H1 (cell line): ENCODE measurements around the gene PALM. TPM values are rescaled to one million over a fixed set of nuclear protein-coding genes. Genes with fewer than 3 reads are reported as not detected.

ENCODE experiments used
- CTCF ChIA-PET: fragments of 300-600 bp; sonication (Branson Sonifier 250); formaldehyde crosslinking; loops from one replicate; lab custom pipeline; 2021; ENCODE audit not compliant: partially characterized antibody; lab: Charles Lee
- POLR2A ChIA-PET: fragments of 300-600 bp; sonication (Branson Sonifier 250); formaldehyde crosslinking; loops from one replicate; lab custom pipeline; 2021; ENCODE audit warnings: inconsistent platforms; ENCODE audit not compliant: partially characterized antibody; lab: Charles Lee
- DNase-seq, 2 experiments: peaks; one replicate each; pipeline versions ENCODE4 v3.0.0 to v3.0.0-alpha.2; 2010 to 2022; ENCODE audit warnings: low spot score in 2 of 2, low read depth in 1 of 2, mixed read lengths in 1 of 2
- FAIRE-seq: peaks from 2 replicates; lab custom pipeline; 2011; peaks lifted over from hg19 to GRCh38; lab: Jason Lieb, UNC
- H2AFZ ChIP-seq: 2 replicates; pipeline ENCODE4 v1.8.1; 2012; ENCODE audit warnings: low read length, inconsistent platforms
- H2AK5ac ChIP-seq: 2 replicates; pipeline ENCODE4 v1.6.1; 2013; ENCODE audit warnings: low read depth, low read length
- H2BK120ac ChIP-seq: replicated peaks from 2 replicates; pipeline ENCODE3; 2013; ENCODE audit warnings: low read depth, low read length, inconsistent platforms
- H2BK12ac ChIP-seq: 2 replicates; pipeline ENCODE4 v1.6.1; 2013; ENCODE audit warnings: low read depth, low read length
- H2BK15ac ChIP-seq: 2 replicates; pipeline ENCODE4 v1.6.1; 2013; ENCODE audit warnings: low read length
- H2BK20ac ChIP-seq: 2 replicates; pipeline ENCODE4 v1.6.1; 2013; ENCODE audit warnings: low read length
- H2BK5ac ChIP-seq: 2 replicates; pipeline ENCODE4 v1.6.1; 2013; ENCODE audit warnings: low read depth, low read length
- H3K14ac ChIP-seq: 2 replicates; pipeline ENCODE4 v1.6.1; 2013; ENCODE audit warnings: inconsistent platforms; ENCODE audit not compliant: insufficient read length
- H3K18ac ChIP-seq: 2 replicates; pipeline ENCODE4 v1.6.1; 2013; ENCODE audit warnings: low read length; ENCODE audit errors: extremely low read depth
- H3K23ac ChIP-seq: 2 replicates; pipeline ENCODE4 v1.6.1; 2013; ENCODE audit warnings: inconsistent platforms; ENCODE audit not compliant: insufficient read length
- H3K23me2 ChIP-seq: 2 replicates; pipeline ENCODE4 v1.6.1; 2013; ENCODE audit warnings: low read depth, low read length
- H3K27ac ChIP-seq: 2 replicates; pipeline ENCODE4 v1.6.1; 2011; ENCODE audit warnings: low read depth, low read length, inconsistent platforms
- H3K27me3 ChIP-seq, 4 experiments: replicated peaks in 1 of 4; 1 replicate in 1 of 4; 2 replicates in 3 of 4; pipeline versions ENCODE4 v1.6.1 to v1.8.1; 2011 to 2013; ENCODE audit warnings: low read length in 3 of 4, mild to moderate bottlenecking in 3 of 4, inconsistent platforms in 2 of 4, mixed read lengths in 2 of 4, moderate library complexity in 1 of 4; ENCODE audit not compliant: control insufficient read depth in 3 of 4, insufficient read depth in 3 of 4; ENCODE audit errors: extremely low read depth in 1 of 4
- H3K36me3 ChIP-seq, 4 experiments: 2 replicates each; pipeline versions ENCODE4 v1.6.1 to v1.8.1; 2011 to 2013; ENCODE audit warnings: mild to moderate bottlenecking in 4 of 4, low read length in 3 of 4, moderate library complexity in 2 of 4, control low read depth in 1 of 4, inconsistent platforms in 1 of 4; ENCODE audit not compliant: insufficient read depth in 4 of 4, control insufficient read depth in 2 of 4
- H3K4ac ChIP-seq: replicated peaks from 2 replicates; pipeline ENCODE3; 2013; ENCODE audit warnings: low read length, low read depth, mixed read lengths, inconsistent platforms; ENCODE audit not compliant: insufficient read length
- H3K4me1 ChIP-seq, 4 experiments: replicated peaks in 1 of 4; 1 replicate in 1 of 4; 2 replicates in 3 of 4; pipeline versions ENCODE4 v1.6.1 to v1.8.1; 2011 to 2013; ENCODE audit warnings: low read length in 3 of 4, inconsistent platforms in 2 of 4, mixed read lengths in 1 of 4; ENCODE audit not compliant: insufficient read depth in 4 of 4, control insufficient read depth in 3 of 4
- H3K4me2 ChIP-seq, 2 experiments: 2 replicates each; pipeline versions ENCODE4 v1.6.1 to v1.8.1; 2011 to 2013; ENCODE audit warnings: low read depth in 2 of 2, low read length in 2 of 2, control low read depth in 1 of 2, inconsistent platforms in 1 of 2, mild to moderate bottlenecking in 1 of 2; ENCODE audit not compliant: insufficient read depth in 1 of 2
- H3K4me3 ChIP-seq, 4 experiments: fragments of 200-600, 300-600 bp in 1 of 4; sonication (generic), shearing (Covaris generic), sonication (Bioruptor Twin) in 1 of 4; 2 replicates each; pipeline versions ENCODE4 v1.5.1 to v1.8.1; 2011 to 2016; ENCODE audit warnings: low read length in 4 of 4, low read depth in 3 of 4, control low read depth in 2 of 4, inconsistent platforms in 2 of 4, mild to moderate bottlenecking in 2 of 4, mixed read lengths in 1 of 4, moderate library complexity in 1 of 4; ENCODE audit not compliant: insufficient read depth in 2 of 4; ENCODE audit errors: extremely low read depth in 1 of 4
- H3K56ac ChIP-seq: replicated peaks from 2 replicates; pipeline ENCODE3; 2013; ENCODE audit warnings: low read depth, mild to moderate bottlenecking, mixed read lengths, low read length, inconsistent platforms; ENCODE audit not compliant: insufficient read length
- H3K79me1 ChIP-seq: 2 replicates; pipeline ENCODE4 v1.6.1; 2013; ENCODE audit warnings: low read depth, low read length, control low read depth
- H3K79me2 ChIP-seq, 2 experiments: 2 replicates each; pipeline versions ENCODE4 v1.6.1 to v1.8.1; 2012 to 2013; ENCODE audit warnings: low read length in 2 of 2, mild to moderate bottlenecking in 2 of 2, inconsistent platforms in 1 of 2; ENCODE audit not compliant: insufficient read depth in 2 of 2, control insufficient read depth in 1 of 2
- H3K9ac ChIP-seq, 4 experiments: replicated peaks in 1 of 4; 1 replicate in 1 of 4; 2 replicates in 3 of 4; pipeline versions ENCODE4 v1.6.1 to v1.8.1; 2011 to 2013; ENCODE audit warnings: low read depth in 3 of 4, low read length in 3 of 4, control low read depth in 2 of 4, mild to moderate bottlenecking in 2 of 4, moderate library complexity in 2 of 4, inconsistent platforms in 1 of 4; ENCODE audit errors: extremely low read depth in 1 of 4
- H3K9me3 ChIP-seq, 2 experiments: 2 replicates each; pipeline versions ENCODE4 v1.6.1 to v1.8.1; 2012 to 2013; ENCODE audit warnings: mild to moderate bottlenecking in 2 of 2, moderate library complexity in 2 of 2, control low read depth in 1 of 2, inconsistent platforms in 1 of 2, low read depth in 1 of 2, low read length in 1 of 2, mixed read lengths in 1 of 2; ENCODE audit not compliant: insufficient read depth in 2 of 2
- H4K20me1 ChIP-seq, 2 experiments: replicated peaks in 1 of 2; 2 replicates each; pipeline versions ENCODE3 to v1.8.1; 2011 to 2013; ENCODE audit warnings: inconsistent platforms in 2 of 2, low read length in 2 of 2, mild to moderate bottlenecking in 1 of 2; ENCODE audit not compliant: insufficient read depth in 2 of 2, control insufficient read depth in 1 of 2
- H4K5ac ChIP-seq: 2 replicates; pipeline ENCODE4 v1.6.1; 2013; ENCODE audit warnings: low read length, low read depth, mixed read lengths, inconsistent platforms; ENCODE audit not compliant: insufficient read length
- H4K8ac ChIP-seq: 2 replicates; pipeline ENCODE4 v1.8.0; 2013; ENCODE audit warnings: mild to moderate bottlenecking, moderate library complexity, low read length, inconsistent platforms; ENCODE audit not compliant: insufficient read depth; ENCODE audit errors: extremely low read depth
- H4K91ac ChIP-seq: replicated peaks from 2 replicates; pipeline ENCODE3; 2013; ENCODE audit warnings: low read length, mixed read lengths, inconsistent platforms; ENCODE audit not compliant: insufficient read length
- CBX5 ChIP-seq: fragments of 300-800, 300-1000 bp; sonication (generic); IDR thresholded peaks from 2 replicates; pipeline ENCODE4 v1.7.1; 2016; ENCODE audit warnings: antibody characterized with exemption, low read length, low read depth
- EP300 ChIP-seq, 2 experiments: IDR thresholded peaks; 1 replicate in 1 of 2; 2 replicates in 1 of 2; pipeline ENCODE4 v1.6.1; 2011 to 2012; ENCODE audit warnings: low read depth in 2 of 2, low read length in 2 of 2, mild to moderate bottlenecking in 2 of 2, borderline replicate concordance in 1 of 2, inconsistent platforms in 1 of 2, moderate library complexity in 1 of 2
- GABPA ChIP-seq: IDR thresholded peaks from 2 replicates; pipeline ENCODE4 v1.6.1; 2011; ENCODE audit warnings: mild to moderate bottlenecking, low read length, moderate library complexity, borderline replicate concordance; ENCODE audit not compliant: insufficient read depth
- SIX5 ChIP-seq: IDR thresholded peaks from 2 replicates; pipeline ENCODE4 v1.6.1; 2011; ENCODE audit warnings: mild to moderate bottlenecking, low read depth, low read length
- SP4 ChIP-seq: IDR thresholded peaks from 2 replicates; pipeline ENCODE4 v1.6.1; 2012; ENCODE audit warnings: low read length, inconsistent platforms
- WGBS, 2 experiments: shearing (Covaris generic) in 1 of 2; methylation state at CpG; one replicate each; pipeline versions ENCODE4 v1.1.6 to v1.1.7; 2013 to 2015; ENCODE audit warnings: low lambda C conversion rate in 2 of 2, mixed read lengths in 2 of 2, inconsistent platforms in 1 of 2, low coverage in 1 of 2, missing lambda C conversion rate in 1 of 2; ENCODE audit not compliant: insufficient replicate concordance in 2 of 2, insufficient coverage in 1 of 2, insufficient read length in 1 of 2; ENCODE audit errors: extremely low coverage in 1 of 2, missing lambda C conversion rate in 1 of 2; 5-methylcytosine and 5-hydroxymethylcytosine counted together
- polyA plus RNA-seq, 7 experiments: library from polyadenylated mRNA; depleted of rRNA in 3 of 7; stranded (reverse) in 5 of 7; unstranded in 2 of 7; fragments of >200 nt in 5 of 7; fragments of 200-250 nt in 2 of 7; gene quantifications; 1 replicate in 5 of 7; 2 replicates in 1 of 7; 4 replicates in 1 of 7; pipeline versions ENCODE4 v1.2.1 to v1.2.3, GENCODE V29; 2011 to 2013; ENCODE audit warnings: missing spikeins in 2 of 7, mixed read lengths in 2 of 7
- total RNA-seq: library from RNA; stranded (reverse); fragmentation: NEBNext Ultra II Directional; extraction: Animal tissue kit (Norgen Biotek cat#: 25700); gene quantifications from 2 replicates; pipeline ENCODE4 v1.2.1, GENCODE V29; 2021

PALM gene
- total and polyA plus RNA-seq, 2 of the 8 experiments (the other 6 are each of a cell fraction or from before 2014, with no cell fraction given): 5.7 to 16.5 TPM

GRCh38 chr19:795691-796581, 87.2 kb downstream of the PALM start:
- TF ChIP-seq CBX5 (no peak), SIX5 (no peak), EP300 (IDR thresholded peaks at IDR 0.05; ENCODE audit: borderline replicate concordance in 1 of 2, low read depth in 2 of 2, low read length in 2 of 2) (no peak), GABPA (no peak), SP4 (no peak)
- no peak overlapping the region for H3K9ac ChIP-seq
- no peak overlapping the region for H2BK5ac ChIP-seq
- H4K20me1 ChIP-seq: peaks cover 20 to 23% of the 10 kb centered on the region in 2 experiments
- FAIRE-seq (no peak), DNase-seq (no peak)
- H3K18ac ChIP-seq: no peak overlapping the region
- no peak overlapping the region for H2BK12ac ChIP-seq
- no peak overlapping the region for H2BK20ac ChIP-seq
- peaks cover 0 to 31% (median 21%) of the 10 kb centered on the region in 4 experiments; a peak in 6 of 7 replicates for H3K4me1 ChIP-seq
- H3K4me2 ChIP-seq: peak overlapping the region in 1 of 2 experiments; percentile 59; a peak in 1 of 4 replicates
- H2AFZ ChIP-seq: no peak overlapping the region
- no peak overlapping the region for H3K14ac ChIP-seq
- H3K4me3 ChIP-seq: peak overlapping the region in 1 of 4 experiments; percentile 54; a peak in 1 of 8 replicates
- peak overlapping the region; percentile 40; the same call in 1 of the 2 replicates for H2AK5ac ChIP-seq
- no peak overlapping the region for H2BK120ac ChIP-seq
- H3K23me2 ChIP-seq: peaks cover 10% of the 10 kb centered on the region; the same call in 1 of the 2 replicates
- H3K79me1 ChIP-seq: no peaks in the 10 kb centered on the region
- H2BK15ac ChIP-seq: no peak overlapping the region
- H3K79me2 ChIP-seq: peaks cover 30 to 31% of the 10 kb centered on the region in 2 experiments
- 89% methylated on average over 39 of the region's 39 CpGs; no CpG with 5 or more reads in 1 of the 2 experiments for WGBS, 2 experiments
- no peak overlapping the region for H3K27ac ChIP-seq
- no peak overlapping the region; the same call in none of the 2 replicates for H4K8ac ChIP-seq
- H3K23ac ChIP-seq: no peak overlapping the region
- ChIA-PET CTCF (interaction anchor here (0.8 kb wide), 1 partner anchor 23 kb away, joined by 3 read pairs; no protein-coding TSS in a partner anchor), POLR2A (interaction anchor here (0.6 to 16.9 kb wide), 14 partner anchors 6 to 133 kb away, joined by 3 to 277 read pairs (median 8); partner anchors contain the start of genes AZU1, PLPPR3 and RNF126)
- H3K9me3 ChIP-seq: no peaks in the 10 kb centered on the region
- H3K36me3 ChIP-seq: peaks cover 0 to 13% (median 8%) of the 10 kb centered on the region in 4 experiments; a peak in 6 of 8 replicates
- H3K27me3 ChIP-seq: no peaks in the 10 kb centered on the region
- no peak overlapping the region for H3K56ac ChIP-seq
- H4K5ac ChIP-seq: no peak overlapping the region
- H4K91ac ChIP-seq: no peak overlapping the region
- H3K4ac ChIP-seq: peak overlapping the region; percentile 3
